H1 (cell line): ENCODE results near the gene P3H2. TPM values are rescaled to one million over a fixed set of nuclear protein-coding genes. Genes with fewer than 3 reads are reported as not detected.

Experiments used
- CTCF ChIA-PET: fragments of 300-600 bp; sonication (Branson Sonifier 250); formaldehyde crosslinking; loops from one replicate; lab custom pipeline; 2021; ENCODE audit not compliant: partially characterized antibody; lab: Charles Lee
- POLR2A ChIA-PET: fragments of 300-600 bp; sonication (Branson Sonifier 250); formaldehyde crosslinking; loops from one replicate; lab custom pipeline; 2021; ENCODE audit warnings: inconsistent platforms; ENCODE audit not compliant: partially characterized antibody; lab: Charles Lee
- DNase-seq, 2 experiments: peaks; one replicate each; pipeline versions ENCODE4 v3.0.0 to v3.0.0-alpha.2; 2010 to 2022; ENCODE audit warnings: low spot score in 2 of 2, low read depth in 1 of 2, mixed read lengths in 1 of 2
- FAIRE-seq: peaks from 2 replicates; lab custom pipeline; 2011; peaks lifted over from hg19 to GRCh38; lab: Jason Lieb, UNC
- H2AFZ ChIP-seq: 2 replicates; pipeline ENCODE4 v1.8.1; 2012; ENCODE audit warnings: low read length, inconsistent platforms
- H2AK5ac ChIP-seq: 2 replicates; pipeline ENCODE4 v1.6.1; 2013; ENCODE audit warnings: low read depth, low read length
- H2BK120ac ChIP-seq: replicated peaks from 2 replicates; pipeline ENCODE3; 2013; ENCODE audit warnings: low read depth, low read length, inconsistent platforms
- H2BK12ac ChIP-seq: 2 replicates; pipeline ENCODE4 v1.6.1; 2013; ENCODE audit warnings: low read depth, low read length
- H2BK15ac ChIP-seq: 2 replicates; pipeline ENCODE4 v1.6.1; 2013; ENCODE audit warnings: low read length
- H2BK20ac ChIP-seq: 2 replicates; pipeline ENCODE4 v1.6.1; 2013; ENCODE audit warnings: low read length
- H2BK5ac ChIP-seq: 2 replicates; pipeline ENCODE4 v1.6.1; 2013; ENCODE audit warnings: low read depth, low read length
- H3K14ac ChIP-seq: 2 replicates; pipeline ENCODE4 v1.6.1; 2013; ENCODE audit warnings: inconsistent platforms; ENCODE audit not compliant: insufficient read length
- H3K18ac ChIP-seq: 2 replicates; pipeline ENCODE4 v1.6.1; 2013; ENCODE audit warnings: low read length; ENCODE audit errors: extremely low read depth
- H3K23ac ChIP-seq: 2 replicates; pipeline ENCODE4 v1.6.1; 2013; ENCODE audit warnings: inconsistent platforms; ENCODE audit not compliant: insufficient read length
- H3K23me2 ChIP-seq: 2 replicates; pipeline ENCODE4 v1.6.1; 2013; ENCODE audit warnings: low read depth, low read length
- H3K27ac ChIP-seq: 2 replicates; pipeline ENCODE4 v1.6.1; 2011; ENCODE audit warnings: low read depth, low read length, inconsistent platforms
- H3K27me3 ChIP-seq, 4 experiments: replicated peaks in 1 of 4; 1 replicate in 1 of 4; 2 replicates in 3 of 4; pipeline versions ENCODE4 v1.6.1 to v1.8.1; 2011 to 2013; ENCODE audit warnings: low read length in 3 of 4, mild to moderate bottlenecking in 3 of 4, inconsistent platforms in 2 of 4, mixed read lengths in 2 of 4, moderate library complexity in 1 of 4; ENCODE audit not compliant: control insufficient read depth in 3 of 4, insufficient read depth in 3 of 4; ENCODE audit errors: extremely low read depth in 1 of 4
- H3K36me3 ChIP-seq, 4 experiments: 2 replicates each; pipeline versions ENCODE4 v1.6.1 to v1.8.1; 2011 to 2013; ENCODE audit warnings: mild to moderate bottlenecking in 4 of 4, low read length in 3 of 4, moderate library complexity in 2 of 4, control low read depth in 1 of 4, inconsistent platforms in 1 of 4; ENCODE audit not compliant: insufficient read depth in 4 of 4, control insufficient read depth in 2 of 4
- H3K4ac ChIP-seq: replicated peaks from 2 replicates; pipeline ENCODE3; 2013; ENCODE audit warnings: low read length, low read depth, mixed read lengths, inconsistent platforms; ENCODE audit not compliant: insufficient read length
- H3K4me1 ChIP-seq, 4 experiments: replicated peaks in 1 of 4; 1 replicate in 1 of 4; 2 replicates in 3 of 4; pipeline versions ENCODE4 v1.6.1 to v1.8.1; 2011 to 2013; ENCODE audit warnings: low read length in 3 of 4, inconsistent platforms in 2 of 4, mixed read lengths in 1 of 4; ENCODE audit not compliant: insufficient read depth in 4 of 4, control insufficient read depth in 3 of 4
- H3K4me2 ChIP-seq, 2 experiments: 2 replicates each; pipeline versions ENCODE4 v1.6.1 to v1.8.1; 2011 to 2013; ENCODE audit warnings: low read depth in 2 of 2, low read length in 2 of 2, control low read depth in 1 of 2, inconsistent platforms in 1 of 2, mild to moderate bottlenecking in 1 of 2; ENCODE audit not compliant: insufficient read depth in 1 of 2
- H3K4me3 ChIP-seq, 4 experiments: fragments of 200-600, 300-600 bp in 1 of 4; sonication (generic), shearing (Covaris generic), sonication (Bioruptor Twin) in 1 of 4; 2 replicates each; pipeline versions ENCODE4 v1.5.1 to v1.8.1; 2011 to 2016; ENCODE audit warnings: low read length in 4 of 4, low read depth in 3 of 4, control low read depth in 2 of 4, inconsistent platforms in 2 of 4, mild to moderate bottlenecking in 2 of 4, mixed read lengths in 1 of 4, moderate library complexity in 1 of 4; ENCODE audit not compliant: insufficient read depth in 2 of 4; ENCODE audit errors: extremely low read depth in 1 of 4
- H3K56ac ChIP-seq: replicated peaks from 2 replicates; pipeline ENCODE3; 2013; ENCODE audit warnings: low read depth, mild to moderate bottlenecking, mixed read lengths, low read length, inconsistent platforms; ENCODE audit not compliant: insufficient read length
- H3K79me1 ChIP-seq: 2 replicates; pipeline ENCODE4 v1.6.1; 2013; ENCODE audit warnings: low read depth, low read length, control low read depth
- H3K79me2 ChIP-seq, 2 experiments: 2 replicates each; pipeline versions ENCODE4 v1.6.1 to v1.8.1; 2012 to 2013; ENCODE audit warnings: low read length in 2 of 2, mild to moderate bottlenecking in 2 of 2, inconsistent platforms in 1 of 2; ENCODE audit not compliant: insufficient read depth in 2 of 2, control insufficient read depth in 1 of 2
- H3K9ac ChIP-seq, 4 experiments: replicated peaks in 1 of 4; 1 replicate in 1 of 4; 2 replicates in 3 of 4; pipeline versions ENCODE4 v1.6.1 to v1.8.1; 2011 to 2013; ENCODE audit warnings: low read depth in 3 of 4, low read length in 3 of 4, control low read depth in 2 of 4, mild to moderate bottlenecking in 2 of 4, moderate library complexity in 2 of 4, inconsistent platforms in 1 of 4; ENCODE audit errors: extremely low read depth in 1 of 4
- H3K9me3 ChIP-seq, 2 experiments: 2 replicates each; pipeline versions ENCODE4 v1.6.1 to v1.8.1; 2012 to 2013; ENCODE audit warnings: mild to moderate bottlenecking in 2 of 2, moderate library complexity in 2 of 2, control low read depth in 1 of 2, inconsistent platforms in 1 of 2, low read depth in 1 of 2, low read length in 1 of 2, mixed read lengths in 1 of 2; ENCODE audit not compliant: insufficient read depth in 2 of 2
- H4K20me1 ChIP-seq, 2 experiments: replicated peaks in 1 of 2; 2 replicates each; pipeline versions ENCODE3 to v1.8.1; 2011 to 2013; ENCODE audit warnings: inconsistent platforms in 2 of 2, low read length in 2 of 2, mild to moderate bottlenecking in 1 of 2; ENCODE audit not compliant: insufficient read depth in 2 of 2, control insufficient read depth in 1 of 2
- H4K5ac ChIP-seq: 2 replicates; pipeline ENCODE4 v1.6.1; 2013; ENCODE audit warnings: low read length, low read depth, mixed read lengths, inconsistent platforms; ENCODE audit not compliant: insufficient read length
- H4K8ac ChIP-seq: 2 replicates; pipeline ENCODE4 v1.8.0; 2013; ENCODE audit warnings: mild to moderate bottlenecking, moderate library complexity, low read length, inconsistent platforms; ENCODE audit not compliant: insufficient read depth; ENCODE audit errors: extremely low read depth
- H4K91ac ChIP-seq: replicated peaks from 2 replicates; pipeline ENCODE3; 2013; ENCODE audit warnings: low read length, mixed read lengths, inconsistent platforms; ENCODE audit not compliant: insufficient read length
- CBX8 ChIP-seq: fragments of 300-800, 300-1000 bp; sonication (generic); IDR thresholded peaks from 2 replicates; pipeline ENCODE4 v1.7.1; 2016; ENCODE audit warnings: low read depth, low read length, borderline replicate concordance
- MAFK ChIP-seq: IDR thresholded peaks from 2 replicates; pipeline ENCODE4 v1.6.1; 2012; ENCODE audit warnings: low read depth, mild to moderate bottlenecking, improper control_type of control experiment, low read length
- TEAD4 ChIP-seq: IDR thresholded peaks from 2 replicates; pipeline ENCODE4 v1.6.1; 2012; ENCODE audit warnings: low read depth, low read length, inconsistent platforms, mixed read lengths
- WGBS, 2 experiments: shearing (Covaris generic) in 1 of 2; methylation state at CpG; one replicate each; pipeline versions ENCODE4 v1.1.6 to v1.1.7; 2013 to 2015; ENCODE audit warnings: low lambda C conversion rate in 2 of 2, mixed read lengths in 2 of 2, inconsistent platforms in 1 of 2, low coverage in 1 of 2, missing lambda C conversion rate in 1 of 2; ENCODE audit not compliant: insufficient replicate concordance in 2 of 2, insufficient coverage in 1 of 2, insufficient read length in 1 of 2; ENCODE audit errors: extremely low coverage in 1 of 2, missing lambda C conversion rate in 1 of 2; 5-methylcytosine and 5-hydroxymethylcytosine counted together
- polyA plus RNA-seq, 7 experiments: library from polyadenylated mRNA; depleted of rRNA in 3 of 7; stranded (reverse) in 5 of 7; unstranded in 2 of 7; fragments of >200 nt in 5 of 7; fragments of 200-250 nt in 2 of 7; gene quantifications; 1 replicate in 5 of 7; 2 replicates in 1 of 7; 4 replicates in 1 of 7; pipeline versions ENCODE4 v1.2.1 to v1.2.3, GENCODE V29; 2011 to 2013; ENCODE audit warnings: missing spikeins in 2 of 7, mixed read lengths in 2 of 7
- total RNA-seq: library from RNA; stranded (reverse); fragmentation: NEBNext Ultra II Directional; extraction: Animal tissue kit (Norgen Biotek cat#: 25700); gene quantifications from 2 replicates; pipeline ENCODE4 v1.2.1, GENCODE V29; 2021

Gene P3H2
- total and polyA plus RNA-seq, 2 of the 8 experiments (the other 6 are each of a cell fraction or from before 2014, with no cell fraction given) = 40.5 to 60.4 TPM

- Histone ChIP-seq H3K27ac (no peak overlapping the region), H3K4me3 (0 out of 8 replicates have a peak overlapping the region, but pooled peaks of 1 of the 4 experiments have one; percentile 4), H4K5ac (no peak overlapping the region), H2AFZ (no peak overlapping the region), H3K23me2 (no peaks in the 10 kb centered on the region), H2BK12ac (no peak overlapping the region), H2BK5ac (no peak overlapping the region), H3K4me2 (peak overlapping the region in 1 of 2 experiments; percentile 28; a peak in 1 of 4 replicates), H3K14ac (no peak overlapping the region), H3K27me3 (no peaks in the 10 kb centered on the region), H3K79me1 (no peaks in the 10 kb centered on the region; the same call in 1 of the 2 replicates), H3K9ac (no peak overlapping the region), H3K18ac (no peak overlapping the region), H3K23ac (no peak overlapping the region), H2BK120ac (no peak overlapping the region), H2BK15ac (no peak overlapping the region), H3K9me3 (no peaks in the 10 kb centered on the region), H3K56ac (no peak overlapping the region), H4K8ac (no peak overlapping the region), H3K4me1 (peaks cover 0 to 10% (median 6%) of the 10 kb centered on the region in 4 experiments; a peak in 6 of 7 replicates), H2AK5ac (no peak overlapping the region), H3K36me3 (no peaks in the 10 kb centered on the region), H3K4ac (no peak overlapping the region), H4K91ac (no peak overlapping the region), H3K79me2 (peaks cover 0 to 84% of the 10 kb centered on the region in 2 experiments; a peak in 2 of 4 replicates), H2BK20ac (no peak overlapping the region), H4K20me1 (no peaks in the 10 kb centered on the region)
- TF ChIP-seq CBX8 (no peak), MAFK (no peak), TEAD4 (0 out of 2 replicates have a peak, but pooled peaks have one; percentile 31)
- ChIA-PET CTCF (no interaction called here), POLR2A (no interaction called here)
- 75% methylated on average over 3 of the region's 3 CpGs; no CpG with 5 or more reads in 1 of the 2 experiments for WGBS, 2 experiments
- FAIRE-seq (no peak), DNase-seq (no peak)
Measured at GRCh38 chr3:190097617-190098016, 23.1 kb downstream of the P3H2 start.
